22Rv1 (cell line): ENCODE data around the gene MTHFD1L.

Experiments
- H3K27ac ChIP-seq: fragments of 450-650 bp; 2 replicates; pipeline ENCODE4 v1.5.1; 2017
- ZFX ChIP-seq: fragments of 450-650 bp; IDR thresholded peaks from 2 replicates; pipeline ENCODE4 v1.6.1; 2017; ENCODE audit warnings: antibody characterized with exemption, borderline replicate concordance
- TF ChIP-seq, protein P1 (sequence below): fragments of 450-650 bp; IDR thresholded peaks from 2 replicates; pipeline ENCODE4 v1.5.1; 2017; ENCODE audit warnings: mild to moderate bottlenecking

The MTHFD1L gene

DNA sequence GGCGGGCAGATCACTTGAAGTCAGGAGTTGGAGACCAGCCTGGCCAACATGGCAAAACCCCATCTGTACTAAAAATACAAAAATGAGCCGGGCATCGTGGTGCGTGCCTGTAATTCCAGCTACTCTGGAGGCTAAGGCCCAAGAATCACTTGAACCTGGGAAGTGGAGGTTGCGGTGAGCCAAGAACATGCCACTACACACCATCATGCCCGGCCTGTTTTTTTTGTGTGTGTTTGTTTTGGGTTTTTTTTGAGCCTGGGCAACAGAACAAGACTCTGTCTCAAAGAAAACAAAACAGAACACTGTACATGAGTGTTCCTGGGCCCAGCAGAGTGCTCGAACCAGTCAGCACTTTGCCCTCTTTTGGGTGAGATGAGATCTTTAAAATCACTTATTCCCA lies 159.1 kb downstream of the MTHFD1L start:
- H3K27ac ChIP-seq, result no peak overlapping the region
- TF ChIP-seq, protein P1, sequence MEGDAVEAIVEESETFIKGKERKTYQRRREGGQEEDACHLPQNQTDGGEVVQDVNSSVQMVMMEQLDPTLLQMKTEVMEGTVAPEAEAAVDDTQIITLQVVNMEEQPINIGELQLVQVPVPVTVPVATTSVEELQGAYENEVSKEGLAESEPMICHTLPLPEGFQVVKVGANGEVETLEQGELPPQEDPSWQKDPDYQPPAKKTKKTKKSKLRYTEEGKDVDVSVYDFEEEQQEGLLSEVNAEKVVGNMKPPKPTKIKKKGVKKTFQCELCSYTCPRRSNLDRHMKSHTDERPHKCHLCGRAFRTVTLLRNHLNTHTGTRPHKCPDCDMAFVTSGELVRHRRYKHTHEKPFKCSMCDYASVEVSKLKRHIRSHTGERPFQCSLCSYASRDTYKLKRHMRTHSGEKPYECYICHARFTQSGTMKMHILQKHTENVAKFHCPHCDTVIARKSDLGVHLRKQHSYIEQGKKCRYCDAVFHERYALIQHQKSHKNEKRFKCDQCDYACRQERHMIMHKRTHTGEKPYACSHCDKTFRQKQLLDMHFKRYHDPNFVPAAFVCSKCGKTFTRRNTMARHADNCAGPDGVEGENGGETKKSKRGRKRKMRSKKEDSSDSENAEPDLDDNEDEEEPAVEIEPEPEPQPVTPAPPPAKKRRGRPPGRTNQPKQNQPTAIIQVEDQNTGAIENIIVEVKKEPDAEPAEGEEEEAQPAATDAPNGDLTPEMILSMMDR, result no peak

GRCh38 chr6:151025076-151025475 lies 159.6 kb downstream of the MTHFD1L start:
- no peak for TF ChIP-seq ZFX
- TF ChIP-seq, protein P1, result no peak

GRCh38 chr6:151026041-151026663 lies 160.7 kb downstream of the MTHFD1L start:
- H3K27ac ChIP-seq, result peak overlapping the region; percentile 82
- TF ChIP-seq, protein P1, result no peak
- no peak for TF ChIP-seq ZFX

More at GRCh38 chr6:151025076-151025475, 159.6 kb downstream of the MTHFD1L start:
- H3K27ac ChIP-seq, result no peak overlapping the region

DNA sequence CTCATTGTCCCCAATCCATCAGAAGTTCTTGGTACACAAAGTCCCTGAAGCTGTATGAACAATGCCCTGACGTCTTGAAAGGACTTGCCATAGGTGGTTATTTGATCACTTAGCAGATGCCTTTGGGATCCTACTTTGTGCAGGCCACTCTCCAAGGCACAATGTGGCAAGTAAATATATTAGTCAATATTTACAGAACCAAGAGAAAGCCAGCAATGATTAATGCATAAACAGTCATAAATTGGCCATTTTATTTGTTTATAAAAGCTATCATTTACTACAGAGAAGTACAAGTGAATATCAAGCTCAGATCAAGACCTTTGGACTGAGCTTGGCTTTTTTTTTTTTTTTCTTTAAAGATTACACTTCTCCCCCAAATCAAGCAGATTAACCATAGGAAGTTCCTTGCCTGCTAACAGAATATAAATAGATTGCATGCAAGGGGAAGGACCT lies 161.8 kb downstream of the MTHFD1L start:
- TF ChIP-seq, protein P1, result no peak
- peak overlapping the region; percentile 82 for H3K27ac ChIP-seq

- TF ChIP-seq, protein P1, result no peak
- no peak for TF ChIP-seq ZFX
- H3K27ac ChIP-seq, result peak overlapping the region; percentile 82
These were observed 162.7 kb downstream of the MTHFD1L start for GRCh38 chr6:151027936-151028838.

- TF ChIP-seq, protein P1, result no peak
- TF ChIP-seq ZFX, result no peak
- H3K27ac ChIP-seq, result no peak overlapping the region
These were observed 164.5 kb downstream of the MTHFD1L start for GRCh38 chr6:151029970-151030369.

DNA sequence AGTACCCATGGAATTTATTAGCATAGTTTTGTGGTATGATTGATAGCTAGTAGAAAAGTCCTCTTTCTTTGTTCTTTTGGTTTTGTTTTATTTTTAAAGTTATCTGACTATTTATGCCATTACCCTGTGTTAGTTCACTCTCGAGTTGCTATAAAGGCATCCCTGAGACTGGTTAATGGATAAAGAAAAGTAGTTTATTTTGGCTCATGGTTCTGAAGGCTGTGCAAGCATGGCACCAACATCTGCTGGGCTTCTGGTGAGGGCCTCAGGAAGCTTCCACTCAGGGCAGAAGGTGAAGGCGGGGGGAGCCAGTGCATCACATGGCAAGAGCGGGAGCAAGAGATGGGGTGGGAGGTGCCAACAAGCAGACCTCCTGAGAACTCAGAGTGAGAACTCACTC lies 166.5 kb downstream of the MTHFD1L start:
- no peak for TF ChIP-seq ZFX
- TF ChIP-seq, protein P1, result no peak
- no peak overlapping the region for H3K27ac ChIP-seq
